Muscle layer of colon (tissue), 2 donors: ENCODE measurements around the gene MYBPH.

Source experiments
- H3K27ac ChIP-seq: one replicate; pipeline ENCODE4 v1.7.0; 2013; ENCODE audit warnings: low read depth, mild to moderate bottlenecking, low read length, moderate library complexity
- H3K27me3 ChIP-seq, 2 donors: one replicate each; pipeline ENCODE4 v1.7.0; 2013; ENCODE audit warnings: low read length in 2 of 2, mild to moderate bottlenecking in 2 of 2; ENCODE audit not compliant: insufficient read depth in 2 of 2, control insufficient read depth in 1 of 2
- H3K36me3 ChIP-seq: one replicate; pipeline ENCODE4 v1.7.0; 2013; ENCODE audit warnings: mild to moderate bottlenecking, low read length; ENCODE audit not compliant: insufficient read depth
- H3K4me1 ChIP-seq: one replicate; pipeline ENCODE4 v1.7.0; 2013; ENCODE audit warnings: mild to moderate bottlenecking, low read length; ENCODE audit not compliant: insufficient read depth
- H3K4me3 ChIP-seq, 2 donors: one replicate each; pipeline ENCODE4 v1.7.0; 2013; ENCODE audit warnings: low read length in 2 of 2, low read depth in 1 of 2, mild to moderate bottlenecking in 1 of 2, moderate library complexity in 1 of 2
- H3K9ac ChIP-seq: one replicate; pipeline ENCODE4 v1.7.0; 2013; ENCODE audit warnings: low read length
- H3K9me3 ChIP-seq: one replicate; pipeline ENCODE4 v1.7.0; 2013; ENCODE audit warnings: mild to moderate bottlenecking, low read length
- donor health status: abdominal sarcoma.
- donor health status: Adenocarcinoma of cecum.

The MYBPH gene

GRCh38 chr1:203140743-203141520 lies 34.7 kb downstream of the MYBPH start:
- no peaks in the 10 kb centered on the region for H3K4me1 ChIP-seq
- H3K9ac ChIP-seq, result no peak overlapping the region

GRCh38 chr1:203139976-203140475 lies 35.6 kb downstream of the MYBPH start:
- H3K9ac ChIP-seq, result no peak overlapping the region
- no peaks in the 10 kb centered on the region for H3K4me1 ChIP-seq

More at GRCh38 chr1:203140743-203141520, 34.7 kb downstream of the MYBPH start:
- Histone ChIP-seq H3K36me3 (no peaks in the 10 kb centered on the region), H3K27ac (no peak overlapping the region), H3K4me3 (no peak overlapping the region), H3K9me3 (no peaks in the 10 kb centered on the region), H3K27me3 (no peaks in the 10 kb centered on the region)

GRCh38 chr1:203138066-203138465 lies 37.6 kb downstream of the MYBPH start:
- Histone ChIP-seq H3K4me3 (no peak overlapping the region), H3K4me1 (no peaks in the 10 kb centered on the region), H3K27ac (no peak overlapping the region), H3K9me3 (no peaks in the 10 kb centered on the region), H3K36me3 (no peaks in the 10 kb centered on the region), H3K27me3 (no peaks in the 10 kb centered on the region), H3K9ac (no peak overlapping the region)

More at GRCh38 chr1:203139976-203140475, 35.6 kb downstream of the MYBPH start:
- Histone ChIP-seq H3K27me3 (no peaks in the 10 kb centered on the region), H3K9me3 (no peaks in the 10 kb centered on the region), H3K27ac (no peak overlapping the region), H3K36me3 (no peaks in the 10 kb centered on the region), H3K4me3 (no peak overlapping the region)

GRCh38 chr1:203137324-203137723 lies 38.3 kb downstream of the MYBPH start:
- no peaks in the 10 kb centered on the region for H3K36me3 ChIP-seq
- H3K27me3 ChIP-seq, result no peaks in the 10 kb centered on the region
- no peaks in the 10 kb centered on the region for H3K4me1 ChIP-seq
- no peak overlapping the region for H3K4me3 ChIP-seq
- no peak overlapping the region for H3K9ac ChIP-seq
- no peak overlapping the region for H3K27ac ChIP-seq
- H3K9me3 ChIP-seq, result no peaks in the 10 kb centered on the region

- Histone ChIP-seq H3K9me3 (no peaks in the 10 kb centered on the region), H3K9ac (no peak overlapping the region), H3K4me3 (no peak overlapping the region), H3K27ac (no peak overlapping the region), H3K36me3 (no peaks in the 10 kb centered on the region), H3K4me1 (no peaks in the 10 kb centered on the region), H3K27me3 (no peaks in the 10 kb centered on the region)
These were observed 39.1 kb downstream of the MYBPH start for GRCh38 chr1:203136409-203137042.

- H3K4me3 ChIP-seq, result no peak overlapping the region
- no peaks in the 10 kb centered on the region for H3K36me3 ChIP-seq
- H3K27ac ChIP-seq, result no peak overlapping the region
- no peaks in the 10 kb centered on the region for H3K9me3 ChIP-seq
- H3K9ac ChIP-seq, result no peak overlapping the region
- H3K4me1 ChIP-seq, result no peaks in the 10 kb centered on the region
- no peaks in the 10 kb centered on the region for H3K27me3 ChIP-seq
These were observed 39.9 kb downstream of the MYBPH start for GRCh38 chr1:203135636-203136305.

- no peak overlapping the region for H3K4me3 ChIP-seq
- no peak overlapping the region for H3K27ac ChIP-seq
- no peaks in the 10 kb centered on the region for H3K4me1 ChIP-seq
- no peak overlapping the region for H3K9ac ChIP-seq
- H3K9me3 ChIP-seq, result no peaks in the 10 kb centered on the region
- H3K27me3 ChIP-seq, result no peaks in the 10 kb centered on the region
- H3K36me3 ChIP-seq, result no peaks in the 10 kb centered on the region
These were observed 41.5 kb downstream of the MYBPH start for GRCh38 chr1:203133970-203134725.

- Histone ChIP-seq H3K4me3 (no peak overlapping the region), H3K27ac (no peak overlapping the region), H3K27me3 (peaks cover 0 to 5% of the 10 kb centered on the region in 2 donors), H3K9ac (no peak overlapping the region), H3K4me1 (peaks cover 10% of the 10 kb centered on the region), H3K36me3 (no peaks in the 10 kb centered on the region), H3K9me3 (no peaks in the 10 kb centered on the region)
These were observed 44.0 kb downstream of the MYBPH start for GRCh38 chr1:203131548-203132200.

- H3K9ac ChIP-seq, result no peak overlapping the region
- no peaks in the 10 kb centered on the region for H3K36me3 ChIP-seq
- H3K4me1 ChIP-seq, result peaks cover 10% of the 10 kb centered on the region
- H3K9me3 ChIP-seq, result no peaks in the 10 kb centered on the region
- H3K27ac ChIP-seq, result no peak overlapping the region
- H3K4me3 ChIP-seq, result no peak overlapping the region
- peaks cover 0 to 10% of the 10 kb centered on the region in 2 donors for H3K27me3 ChIP-seq
These were observed 45.2 kb downstream of the MYBPH start for GRCh38 chr1:203130358-203130985.

- Histone ChIP-seq H3K27ac (no peak overlapping the region), H3K36me3 (no peaks in the 10 kb centered on the region), H3K9me3 (no peaks in the 10 kb centered on the region), H3K4me1 (peaks cover 10% of the 10 kb centered on the region), H3K4me3 (no peak overlapping the region), H3K27me3 (peaks cover 0 to 10% of the 10 kb centered on the region in 2 donors), H3K9ac (no peak overlapping the region)
These were observed 46.0 kb downstream of the MYBPH start for GRCh38 chr1:203129501-203130231.
